ENCODE results near the gene GOLGA8K.
"Not testable (repeated sequence)": the region's sequence is repeated elsewhere in the genome, so short reads cannot be mapped to it uniquely, and the experiment has no call there.

DNA sequence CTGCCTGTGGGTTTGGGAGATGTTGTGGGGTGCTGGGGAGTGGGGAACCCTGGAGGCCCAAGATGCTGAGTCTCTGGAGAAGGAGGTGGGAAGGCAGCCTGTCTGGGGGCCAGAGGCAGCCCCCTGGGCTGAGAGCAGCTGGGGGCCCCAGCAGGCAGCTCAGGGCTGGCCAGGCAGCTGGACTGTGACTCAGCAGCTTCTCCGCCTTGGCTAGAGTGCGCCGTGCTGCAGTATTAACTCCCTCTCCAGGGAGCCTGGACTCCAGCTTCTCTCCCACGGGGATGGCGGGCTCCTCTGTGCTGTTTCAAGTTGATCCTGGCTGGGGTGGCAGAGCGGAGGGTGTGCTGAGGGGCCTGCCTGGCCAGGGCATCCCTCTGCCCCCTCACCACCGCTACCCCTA lies 36.6 kb downstream of the GOLGA8K start:
- TF ChIP-seq CTCF, EP300, POLR2AphosphoS5, POLR2A (IDR thresholded peaks at IDR 0.05): not testable (repeated sequence)
